ENCODE data around the gene C1GALT1. TPM values are rescaled to one million over a fixed set of nuclear protein-coding genes. Genes with fewer than 3 reads are reported as not detected.
A peak's percentile ranks its signal among the peaks of the same experiment; 100 is the strongest.

C1GALT1 gene
- total RNA-seq, 1 experiment from 2014 or later = 54.5 TPM

- H3K36me3 ChIP-seq (ENCODE audit: control insufficient read depth, insufficient read depth, low read length) = no peaks in the 10 kb centered on the region
- no peak for DNase-seq (ENCODE audit: low read depth, low spot score)
- no peak for TF ChIP-seq SIN3A (IDR thresholded peaks at IDR 0.05; ENCODE audit: borderline replicate concordance, insufficient read depth, low read depth, low read length)
- no peak for TF ChIP-seq POLR2AphosphoS5 (IDR thresholded peaks at IDR 0.05; ENCODE audit: low read depth, low read length)
- TF ChIP-seq TCF7L2 (IDR thresholded peaks at IDR 0.05; ENCODE audit: low read depth, low read length) = no peak
- TF ChIP-seq REST (IDR thresholded peaks at IDR 0.05; ENCODE audit: insufficient read depth in 1 of 2, low read depth in 2 of 2, low read length in 1 of 2) = no peak
- TF ChIP-seq, protein P1, sequence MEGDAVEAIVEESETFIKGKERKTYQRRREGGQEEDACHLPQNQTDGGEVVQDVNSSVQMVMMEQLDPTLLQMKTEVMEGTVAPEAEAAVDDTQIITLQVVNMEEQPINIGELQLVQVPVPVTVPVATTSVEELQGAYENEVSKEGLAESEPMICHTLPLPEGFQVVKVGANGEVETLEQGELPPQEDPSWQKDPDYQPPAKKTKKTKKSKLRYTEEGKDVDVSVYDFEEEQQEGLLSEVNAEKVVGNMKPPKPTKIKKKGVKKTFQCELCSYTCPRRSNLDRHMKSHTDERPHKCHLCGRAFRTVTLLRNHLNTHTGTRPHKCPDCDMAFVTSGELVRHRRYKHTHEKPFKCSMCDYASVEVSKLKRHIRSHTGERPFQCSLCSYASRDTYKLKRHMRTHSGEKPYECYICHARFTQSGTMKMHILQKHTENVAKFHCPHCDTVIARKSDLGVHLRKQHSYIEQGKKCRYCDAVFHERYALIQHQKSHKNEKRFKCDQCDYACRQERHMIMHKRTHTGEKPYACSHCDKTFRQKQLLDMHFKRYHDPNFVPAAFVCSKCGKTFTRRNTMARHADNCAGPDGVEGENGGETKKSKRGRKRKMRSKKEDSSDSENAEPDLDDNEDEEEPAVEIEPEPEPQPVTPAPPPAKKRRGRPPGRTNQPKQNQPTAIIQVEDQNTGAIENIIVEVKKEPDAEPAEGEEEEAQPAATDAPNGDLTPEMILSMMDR (IDR thresholded peaks at IDR 0.05) = no peak
- H3K27me3 ChIP-seq (ENCODE audit: control insufficient read depth, insufficient read depth, low read length) = no peaks in the 10 kb centered on the region
- peaks cover 4% of the 10 kb centered on the region; the same call in 1 of the 2 replicates for H3K4me1 ChIP-seq (ENCODE audit: control insufficient read depth, insufficient read depth, low read length)
- intact Hi-C loops (cut with micrococcal nuclease; ENCODE audit: unreplicated experiment) = no loop called here
- no peaks in the 10 kb centered on the region for H3K9me3 ChIP-seq (ENCODE audit: control insufficient read depth, insufficient read depth, low read depth, low read length)
- no peak for ATAC-seq
- no peak overlapping the region for H3K27ac ChIP-seq (ENCODE audit: low read length)
- POLR2A ChIA-PET = no interaction called here
- no TSS peak for BruUV-seq (replicated peaks)
- in situ Hi-C loops (cut with HindIII; ENCODE audit: low pct_unique_long_range_greater_than_20kb, low sequenced_read_pairs) = no loop called here
- H3K4me3 ChIP-seq (ENCODE audit: low read depth in 2 of 2, low read length in 2 of 2) = no peak overlapping the region
- CTCF ChIA-PET = no interaction called here
Measured at GRCh38 chr7:7220821-7221220, 38.5 kb downstream of the C1GALT1 start.

- no peak overlapping the region for H3K27ac ChIP-seq (ENCODE audit: low read length)
- no peaks in the 10 kb centered on the region for H3K36me3 ChIP-seq (ENCODE audit: control insufficient read depth, insufficient read depth, low read length)
- no peak for TF ChIP-seq TCF7L2 (IDR thresholded peaks at IDR 0.05; ENCODE audit: low read depth, low read length)
- TF ChIP-seq POLR2AphosphoS5 (IDR thresholded peaks at IDR 0.05; ENCODE audit: low read depth, low read length) = no peak
- TF ChIP-seq SIN3A (IDR thresholded peaks at IDR 0.05; ENCODE audit: borderline replicate concordance, insufficient read depth, low read depth, low read length) = no peak
- in situ Hi-C loops (cut with HindIII; ENCODE audit: low pct_unique_long_range_greater_than_20kb, low sequenced_read_pairs) = no loop called here
- intact Hi-C loops (cut with micrococcal nuclease; ENCODE audit: unreplicated experiment) = no loop called here
- no peaks in the 10 kb centered on the region for H3K9me3 ChIP-seq (ENCODE audit: control insufficient read depth, insufficient read depth, low read depth, low read length)
- POLR2A ChIA-PET = no interaction called here
- ATAC-seq = peak; percentile 94
- no TSS peak for BruUV-seq (replicated peaks)
- peak; percentile 72 for DNase-seq (ENCODE audit: low read depth, low spot score)
- CTCF ChIA-PET = no interaction called here
- no peaks in the 10 kb centered on the region for H3K27me3 ChIP-seq (ENCODE audit: control insufficient read depth, insufficient read depth, low read length)
- peaks cover 4% of the 10 kb centered on the region; the same call in 1 of the 2 replicates for H3K4me1 ChIP-seq (ENCODE audit: control insufficient read depth, insufficient read depth, low read length)
- H3K4me3 ChIP-seq (ENCODE audit: low read depth in 2 of 2, low read length in 2 of 2) = no peak overlapping the region
Measured at GRCh38 chr7:7221599-7222038, 39.3 kb downstream of the C1GALT1 start.

GRCh38 chr7:7223250-7223649 lies 40.9 kb downstream of the C1GALT1 start:
- Histone ChIP-seq H3K4me3 (ENCODE audit: low read depth in 2 of 2, low read length in 2 of 2) (no peak overlapping the region), H3K36me3 (ENCODE audit: control insufficient read depth, insufficient read depth, low read length) (no peaks in the 10 kb centered on the region), H3K27ac (ENCODE audit: low read length) (no peak overlapping the region), H3K27me3 (ENCODE audit: control insufficient read depth, insufficient read depth, low read length) (no peaks in the 10 kb centered on the region), H3K4me1 (ENCODE audit: control insufficient read depth, insufficient read depth, low read length) (peaks cover 4% of the 10 kb centered on the region; the same call in 1 of the 2 replicates), H3K9me3 (ENCODE audit: control insufficient read depth, insufficient read depth, low read depth, low read length) (no peaks in the 10 kb centered on the region)
- ChIA-PET POLR2A (no interaction called here), CTCF (no interaction called here)
- intact Hi-C loops (cut with micrococcal nuclease; ENCODE audit: unreplicated experiment) = no loop called here
- in situ Hi-C loops (cut with HindIII; ENCODE audit: low pct_unique_long_range_greater_than_20kb, low sequenced_read_pairs) = no loop called here
- DNase-seq (ENCODE audit: low read depth, low spot score) (no peak), ATAC-seq (no peak)
- TF ChIP-seq REST (IDR thresholded peaks at IDR 0.05; ENCODE audit: insufficient read depth in 1 of 2, low read depth in 2 of 2, low read length in 1 of 2) = no peak
- no peak for TF ChIP-seq SIN3A (IDR thresholded peaks at IDR 0.05; ENCODE audit: borderline replicate concordance, insufficient read depth, low read depth, low read length)
- BruUV-seq (replicated peaks) = no TSS peak
